GM12873 (cell line): ENCODE measurements around the gene CLASP1.

Source experiments
- TF ChIP-seq, protein P1 (sequence below): IDR thresholded peaks from 2 replicates; pipeline ENCODE4 v1.5.1; 2012; ENCODE audit warnings: low read depth, mild to moderate bottlenecking, moderate library complexity, low read length, control low read depth; ENCODE audit not compliant: insufficient read depth; ENCODE audit errors: missing control alignments

Gene CLASP1

DNA sequence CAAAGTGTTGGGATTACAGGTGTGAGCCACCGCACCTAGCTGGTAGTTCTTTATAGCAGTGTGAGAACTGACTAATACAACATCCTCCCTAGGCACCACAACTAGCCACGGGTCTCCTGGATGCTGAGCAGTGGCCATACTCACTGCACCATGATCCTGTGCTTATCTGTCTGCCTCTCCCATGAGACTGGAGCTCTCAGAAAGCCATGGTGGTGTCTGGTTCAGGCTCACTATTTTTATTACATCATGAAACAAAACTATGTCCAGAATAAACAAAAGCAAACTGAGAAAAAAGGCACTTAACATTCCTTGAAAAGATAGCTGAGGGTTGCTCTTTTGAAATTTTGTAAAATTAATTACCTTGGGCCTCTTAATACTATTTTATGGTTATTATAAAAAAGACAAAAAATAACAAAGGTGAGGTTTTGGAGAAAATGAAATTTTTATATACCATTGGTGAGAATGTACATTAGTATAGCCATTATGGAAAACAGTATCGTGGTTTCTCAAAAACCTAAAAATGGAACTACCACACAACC, 273.6 kb downstream of the CLASP1 start:
- TF ChIP-seq, protein P1, sequence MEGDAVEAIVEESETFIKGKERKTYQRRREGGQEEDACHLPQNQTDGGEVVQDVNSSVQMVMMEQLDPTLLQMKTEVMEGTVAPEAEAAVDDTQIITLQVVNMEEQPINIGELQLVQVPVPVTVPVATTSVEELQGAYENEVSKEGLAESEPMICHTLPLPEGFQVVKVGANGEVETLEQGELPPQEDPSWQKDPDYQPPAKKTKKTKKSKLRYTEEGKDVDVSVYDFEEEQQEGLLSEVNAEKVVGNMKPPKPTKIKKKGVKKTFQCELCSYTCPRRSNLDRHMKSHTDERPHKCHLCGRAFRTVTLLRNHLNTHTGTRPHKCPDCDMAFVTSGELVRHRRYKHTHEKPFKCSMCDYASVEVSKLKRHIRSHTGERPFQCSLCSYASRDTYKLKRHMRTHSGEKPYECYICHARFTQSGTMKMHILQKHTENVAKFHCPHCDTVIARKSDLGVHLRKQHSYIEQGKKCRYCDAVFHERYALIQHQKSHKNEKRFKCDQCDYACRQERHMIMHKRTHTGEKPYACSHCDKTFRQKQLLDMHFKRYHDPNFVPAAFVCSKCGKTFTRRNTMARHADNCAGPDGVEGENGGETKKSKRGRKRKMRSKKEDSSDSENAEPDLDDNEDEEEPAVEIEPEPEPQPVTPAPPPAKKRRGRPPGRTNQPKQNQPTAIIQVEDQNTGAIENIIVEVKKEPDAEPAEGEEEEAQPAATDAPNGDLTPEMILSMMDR, result no peak

DNA sequence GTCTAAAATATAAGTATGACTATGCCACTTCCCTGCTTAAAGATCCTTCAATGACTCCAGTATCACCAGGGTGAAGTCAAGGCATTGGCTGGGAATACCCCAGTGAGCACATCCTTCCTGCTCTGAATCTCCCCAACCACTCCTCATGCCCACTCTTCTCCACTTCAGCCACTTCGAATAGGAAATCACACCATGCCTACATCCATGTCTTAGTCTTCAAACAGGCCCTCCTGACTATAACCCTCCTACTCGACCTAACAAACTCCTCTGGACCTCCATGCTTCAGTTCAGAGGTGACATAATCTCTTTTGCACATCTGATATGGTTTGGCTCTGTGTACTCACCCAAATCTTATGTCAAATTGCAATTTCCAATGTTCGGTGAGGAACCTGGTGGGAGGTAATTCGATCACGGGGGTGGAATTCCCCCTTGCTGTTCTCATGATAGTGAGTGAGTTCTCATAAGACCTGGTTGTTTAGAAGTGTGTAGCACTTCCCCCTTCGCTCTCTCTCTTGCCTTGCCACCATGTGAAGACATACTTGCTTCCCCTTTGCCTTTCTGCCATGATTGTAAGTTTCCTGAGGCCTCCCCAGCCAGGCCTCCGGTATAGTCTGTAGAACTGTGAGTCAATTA, 276.4 kb downstream of the CLASP1 start:
- TF ChIP-seq, protein P1, result no peak

DNA sequence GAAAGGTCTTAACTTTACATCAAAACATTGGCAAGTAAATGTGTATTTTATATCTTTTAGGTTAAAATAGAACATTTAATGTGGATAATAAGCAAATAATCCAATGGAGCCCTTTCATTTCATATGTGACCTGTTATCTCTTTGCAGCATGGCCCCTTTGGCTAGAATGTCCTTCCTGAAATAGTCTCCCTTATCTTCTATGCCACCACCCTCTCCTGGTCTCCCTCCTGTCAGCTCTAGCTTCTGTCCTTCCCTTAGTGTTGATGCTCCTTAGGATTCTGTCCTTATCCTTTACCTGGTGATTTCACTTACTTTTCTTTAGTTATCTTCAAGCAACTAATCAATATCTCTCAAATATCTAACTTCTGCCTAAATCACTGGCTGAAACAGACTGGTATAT, 277.2 kb downstream of the CLASP1 start:
- TF ChIP-seq, protein P1, result no peak

DNA sequence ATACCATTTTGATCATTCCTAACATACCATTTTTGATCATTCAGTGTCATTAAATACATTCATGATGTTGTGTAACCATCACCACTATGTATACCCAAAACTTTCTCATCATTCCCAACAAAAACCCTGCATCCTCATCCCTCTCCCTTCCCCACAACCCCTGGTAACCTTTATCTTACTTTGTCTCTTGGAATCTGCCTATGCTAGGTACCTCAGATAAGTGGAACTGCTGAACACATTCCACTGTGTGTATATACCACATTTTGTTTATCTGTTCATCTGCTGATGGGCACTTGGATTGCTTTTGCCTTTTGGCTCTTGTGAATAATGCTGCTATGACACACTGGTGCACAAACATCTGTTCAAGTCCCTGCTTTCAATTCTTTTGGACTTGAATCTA, 280.4 kb downstream of the CLASP1 start:
- TF ChIP-seq, protein P1, result no peak

DNA sequence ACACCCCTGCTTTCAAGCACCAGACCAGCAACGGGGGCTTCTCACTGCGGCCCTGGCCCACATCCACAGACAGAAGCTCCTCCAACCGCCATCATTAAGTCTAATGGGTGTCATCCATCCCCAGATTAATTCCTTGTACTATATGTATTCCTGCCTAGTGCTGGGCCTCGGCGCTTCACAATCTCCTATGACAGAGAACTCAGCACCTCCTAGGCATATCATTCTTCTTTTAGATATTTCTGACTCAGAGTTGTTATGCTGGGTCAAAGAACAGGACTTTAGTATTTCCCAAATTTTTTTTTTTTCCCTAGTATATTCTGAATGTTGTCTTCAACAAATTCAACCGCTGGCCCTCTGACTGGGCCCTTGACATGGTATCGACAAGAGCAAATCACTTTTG, 281.1 kb downstream of the CLASP1 start:
- TF ChIP-seq, protein P1, result no peak

DNA sequence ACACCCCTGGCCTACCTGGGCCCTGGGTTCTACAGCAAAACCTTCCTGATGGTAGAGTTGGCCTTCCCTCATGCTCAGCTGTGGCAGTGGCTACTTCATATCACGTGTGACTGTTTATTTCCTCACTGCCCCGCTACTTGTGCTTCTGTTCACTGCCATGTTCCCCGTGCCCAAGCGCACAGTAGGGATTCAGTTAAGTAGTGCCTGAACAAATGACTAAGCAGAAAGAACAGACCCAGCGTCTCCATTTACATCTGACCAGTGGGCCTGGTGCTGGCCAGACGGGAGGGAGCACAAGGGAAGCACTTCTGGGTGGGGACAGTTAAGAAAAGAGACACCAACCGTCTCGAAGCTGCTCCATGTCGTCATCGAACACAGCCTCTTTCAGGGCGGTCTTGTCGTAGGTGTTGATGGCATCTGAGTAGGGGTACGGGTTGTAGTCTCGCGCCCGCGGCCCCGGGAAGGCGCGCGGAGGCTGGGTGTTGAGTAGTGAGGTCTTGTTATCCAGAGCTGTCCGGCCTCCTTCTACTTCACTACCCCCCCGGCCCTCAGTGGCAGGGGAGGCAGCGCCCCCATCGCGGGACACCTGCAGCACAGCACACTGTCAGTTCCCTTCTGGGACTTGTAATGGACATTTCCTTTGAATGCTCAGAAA, 281.9 kb downstream of the CLASP1 start:
- TF ChIP-seq, protein P1, result no peak

DNA sequence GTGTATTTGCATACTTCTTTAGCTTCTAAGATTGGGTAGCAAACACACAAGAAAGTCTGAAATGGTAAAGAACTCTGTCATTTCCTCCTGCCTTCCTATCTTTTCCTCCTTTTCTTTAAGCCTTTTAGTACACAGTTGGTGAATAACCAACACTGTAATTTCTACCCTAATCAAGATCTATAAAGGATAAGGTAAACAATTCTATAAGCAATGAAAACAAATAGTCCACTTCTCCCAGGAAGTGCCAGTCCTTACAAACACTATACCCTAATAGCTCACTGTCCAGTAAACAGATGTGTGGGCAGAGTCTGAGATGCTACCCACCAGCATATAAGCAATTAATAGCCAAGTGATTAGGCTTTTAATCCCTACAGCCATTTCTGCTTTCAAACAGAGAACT, 283.2 kb downstream of the CLASP1 start:
- TF ChIP-seq, protein P1, result no peak
